Measurements from ENCODE around the gene SPATA31D4.

SPATA31D4 gene

GRCh38 chr9:81964218-81965171, 36.3 kb downstream of the SPATA31D4 start:
- no peak for DNase-seq (ENCODE audit: low read depth)

GRCh38 chr9:81968026-81968425, 39.8 kb downstream of the SPATA31D4 start:
- no peak for DNase-seq (ENCODE audit: low read depth)

DNA sequence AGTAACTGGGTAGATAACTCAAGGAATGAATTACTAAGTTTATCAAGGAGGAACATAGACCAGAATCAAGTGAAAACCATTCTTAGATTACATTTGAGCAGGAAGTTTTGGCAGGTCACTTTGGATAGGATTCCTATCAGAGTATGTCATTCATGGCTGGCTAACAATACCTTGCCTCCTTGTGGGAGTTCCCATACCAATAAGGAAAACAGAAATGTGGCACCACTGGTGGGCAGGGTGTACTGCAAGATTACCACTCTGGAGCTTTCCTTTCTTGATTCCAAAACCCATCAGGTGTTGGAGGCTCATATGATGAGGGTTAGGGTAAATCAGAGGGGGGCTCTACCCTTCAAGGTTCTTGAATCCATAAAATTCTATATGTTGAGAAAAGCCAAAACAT, 41.7 kb downstream of the SPATA31D4 start:
- DNase-seq (ENCODE audit: low read depth), result no peak

GRCh38 chr9:81971727-81972126, 43.5 kb downstream of the SPATA31D4 start:
- no peak for DNase-seq (ENCODE audit: low read depth)

DNA sequence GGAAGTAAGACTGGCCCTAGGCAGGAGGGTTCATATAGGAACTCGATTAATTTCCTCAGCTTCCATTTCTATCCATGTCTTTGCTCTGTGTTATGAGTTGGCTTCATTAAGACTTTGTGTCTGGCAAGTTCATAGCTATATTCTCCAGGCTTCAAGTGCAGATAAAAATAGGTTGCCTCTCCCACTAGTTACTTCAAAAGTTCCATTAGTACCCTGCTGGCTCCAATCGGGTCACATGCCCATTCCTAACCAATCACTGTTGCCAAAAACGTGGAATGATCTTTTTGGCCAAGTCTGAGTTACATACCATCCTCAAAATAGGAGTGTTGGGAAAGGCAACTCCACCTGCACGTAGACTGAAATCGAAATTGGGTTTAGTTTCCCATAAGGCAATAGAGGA, 46.5 kb downstream of the SPATA31D4 start:
- DNase-seq (ENCODE audit: low read depth), result no peak

GRCh38 chr9:81976351-81976750, 48.1 kb downstream of the SPATA31D4 start:
- no peak for DNase-seq (ENCODE audit: low read depth)

- DNase-seq (ENCODE audit: low read depth), result no peak
These were observed 51.0 kb downstream of the SPATA31D4 start for GRCh38 chr9:81979196-81979595.

DNA sequence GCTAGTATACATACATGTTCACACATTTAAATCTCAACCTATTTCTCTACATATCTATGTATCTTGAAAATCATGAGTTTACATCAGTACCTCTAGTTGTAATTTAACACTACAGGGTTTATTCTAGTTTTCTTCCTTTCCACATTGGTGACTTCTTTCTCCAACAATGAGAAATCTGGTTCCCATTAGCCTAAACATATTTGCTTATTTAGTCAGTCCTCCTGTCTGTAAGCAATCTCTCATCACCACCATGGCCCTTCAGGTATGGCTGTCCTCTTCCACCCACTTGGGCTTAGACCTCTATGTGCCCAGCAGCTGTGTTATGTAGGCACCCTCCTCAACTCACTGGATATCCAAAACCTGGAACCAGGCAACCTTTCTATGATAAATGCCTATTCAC, 52.3 kb downstream of the SPATA31D4 start:
- no peak for DNase-seq (ENCODE audit: low read depth)

- no peak for DNase-seq (ENCODE audit: low read depth)
These were observed 53.7 kb downstream of the SPATA31D4 start for GRCh38 chr9:81981883-81982282.

Measured in stimulated activated CD8-positive, alpha-beta memory T cell treated with anti-CD3 and anti-CD28 coated beads, Interleukin-12 subunit alpha, Interleukin-12 subunit beta, amount 100 ng/mL, for 4 hours (primary cell).